SK-N-SH treated with all-trans-retinoic acid at 6 μM for 48 hours (cell line): Measurements from ENCODE around the gene RHBDD1.

Experiments used
- ARNTL ChIP-seq: fragments of 450-650 bp; formaldehyde crosslinking; IDR thresholded peaks from 2 replicates; pipeline ENCODE4 v1.5.0; 2020; ENCODE audit warnings: low read depth, mild to moderate bottlenecking, moderate library complexity, borderline replicate concordance
- BACH2 ChIP-seq: fragments of 250-450 bp; sonication (Bioruptor Pico); IDR thresholded peaks from 2 replicates; pipeline ENCODE4 v1.9.0; 2021; ENCODE audit warnings: mild to moderate bottlenecking, borderline replicate concordance
- CSDC2 ChIP-seq: fragments of 250-450 bp; sonication (Bioruptor Pico); IDR thresholded peaks from 2 replicates; pipeline ENCODE4 v1.5.0; 2020; ENCODE audit warnings: mild to moderate bottlenecking, moderate library complexity
- PPARA ChIP-seq: fragments of 250-450 bp; sonication (Bioruptor Pico); IDR thresholded peaks from 2 replicates; pipeline ENCODE4 v1.5.0; 2020; ENCODE audit warnings: mild to moderate bottlenecking, borderline replicate concordance
- RARB ChIP-seq: fragments of 250-450 bp; sonication (Bioruptor Pico); IDR thresholded peaks from 2 replicates; pipeline ENCODE4 v1.8.0; 2021; ENCODE audit warnings: mild to moderate bottlenecking, moderate library complexity
- SNAI2 ChIP-seq: fragments of 250-450 bp; sonication (Bioruptor Pico); IDR thresholded peaks from 2 replicates; pipeline ENCODE4 v1.5.0; 2020; ENCODE audit warnings: mild to moderate bottlenecking, moderate library complexity
- TOX ChIP-seq: fragments of 250-450 bp; sonication (Bioruptor Pico); IDR thresholded peaks from 2 replicates; pipeline ENCODE4 v1.8.0; 2021; ENCODE audit warnings: mild to moderate bottlenecking, moderate library complexity, borderline replicate concordance
- ZFP30 ChIP-seq: fragments of 450-650 bp; formaldehyde crosslinking; IDR thresholded peaks from 2 replicates; pipeline ENCODE4 v1.5.0; 2022; ENCODE audit warnings: mild to moderate bottlenecking, moderate library complexity
- ZNF565 ChIP-seq: fragments of 450-650 bp; formaldehyde crosslinking; conservative IDR thresholded peaks from 2 replicates; pipeline ENCODE4 v1.5.0; 2020; ENCODE audit warnings: low read depth, mild to moderate bottlenecking, moderate library complexity
- ZNF8 ChIP-seq: fragments of 450-650 bp; formaldehyde crosslinking; IDR thresholded peaks from 2 replicates; pipeline ENCODE4 v1.5.0; 2020; ENCODE audit warnings: mild to moderate bottlenecking, moderate library complexity
- TF ChIP-seq, protein P1 (sequence below): fragments of 250-450 bp; sonication (Bioruptor Pico); IDR thresholded peaks from 2 replicates; pipeline ENCODE4 v1.8.0; 2020; ENCODE audit warnings: mild to moderate bottlenecking, moderate library complexity, borderline replicate concordance
- TF ChIP-seq, protein P2 (sequence below): fragments of 250-450 bp; sonication (Bioruptor Pico); IDR thresholded peaks from 2 replicates; pipeline ENCODE4 v1.5.1; 2020; ENCODE audit warnings: low read depth, mild to moderate bottlenecking, moderate library complexity

DNA sequence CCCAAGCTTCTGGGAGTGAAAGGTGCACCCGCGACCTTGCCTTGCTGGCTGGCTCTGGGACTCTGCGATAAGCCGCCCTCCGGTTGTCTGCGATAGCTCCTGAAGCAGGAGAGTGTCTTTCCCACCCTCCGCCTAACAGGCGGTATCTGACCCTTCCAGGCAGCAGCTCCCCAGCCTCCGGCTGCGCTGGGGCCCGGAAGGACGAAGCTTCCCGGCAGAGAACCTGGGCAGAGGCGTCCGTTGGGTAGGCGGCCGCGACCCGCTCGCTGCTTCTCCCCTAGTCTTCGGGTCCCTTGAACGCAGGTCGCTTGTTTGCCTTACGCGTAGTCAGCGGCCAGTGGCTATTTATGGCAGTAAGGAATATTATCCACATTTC, 446 bp upstream of the RHBDD1 start:
- TF ChIP-seq, protein P1, sequence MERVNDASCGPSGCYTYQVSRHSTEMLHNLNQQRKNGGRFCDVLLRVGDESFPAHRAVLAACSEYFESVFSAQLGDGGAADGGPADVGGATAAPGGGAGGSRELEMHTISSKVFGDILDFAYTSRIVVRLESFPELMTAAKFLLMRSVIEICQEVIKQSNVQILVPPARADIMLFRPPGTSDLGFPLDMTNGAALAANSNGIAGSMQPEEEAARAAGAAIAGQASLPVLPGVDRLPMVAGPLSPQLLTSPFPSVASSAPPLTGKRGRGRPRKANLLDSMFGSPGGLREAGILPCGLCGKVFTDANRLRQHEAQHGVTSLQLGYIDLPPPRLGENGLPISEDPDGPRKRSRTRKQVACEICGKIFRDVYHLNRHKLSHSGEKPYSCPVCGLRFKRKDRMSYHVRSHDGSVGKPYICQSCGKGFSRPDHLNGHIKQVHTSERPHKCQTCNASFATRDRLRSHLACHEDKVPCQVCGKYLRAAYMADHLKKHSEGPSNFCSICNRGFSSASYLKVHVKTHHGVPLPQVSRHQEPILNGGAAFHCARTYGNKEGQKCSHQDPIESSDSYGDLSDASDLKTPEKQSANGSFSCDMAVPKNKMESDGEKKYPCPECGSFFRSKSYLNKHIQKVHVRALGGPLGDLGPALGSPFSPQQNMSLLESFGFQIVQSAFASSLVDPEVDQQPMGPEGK (CRISPR knock-in tag) = no peak
- TF ChIP-seq ZFP30 (CRISPR knock-in tag) = no peak
- no peak for TF ChIP-seq BACH2
- TF ChIP-seq ZNF565 = no peak
- TF ChIP-seq RARB = no peak
- no peak for TF ChIP-seq SNAI2 (CRISPR knock-in tag)
- TF ChIP-seq, protein P2, sequence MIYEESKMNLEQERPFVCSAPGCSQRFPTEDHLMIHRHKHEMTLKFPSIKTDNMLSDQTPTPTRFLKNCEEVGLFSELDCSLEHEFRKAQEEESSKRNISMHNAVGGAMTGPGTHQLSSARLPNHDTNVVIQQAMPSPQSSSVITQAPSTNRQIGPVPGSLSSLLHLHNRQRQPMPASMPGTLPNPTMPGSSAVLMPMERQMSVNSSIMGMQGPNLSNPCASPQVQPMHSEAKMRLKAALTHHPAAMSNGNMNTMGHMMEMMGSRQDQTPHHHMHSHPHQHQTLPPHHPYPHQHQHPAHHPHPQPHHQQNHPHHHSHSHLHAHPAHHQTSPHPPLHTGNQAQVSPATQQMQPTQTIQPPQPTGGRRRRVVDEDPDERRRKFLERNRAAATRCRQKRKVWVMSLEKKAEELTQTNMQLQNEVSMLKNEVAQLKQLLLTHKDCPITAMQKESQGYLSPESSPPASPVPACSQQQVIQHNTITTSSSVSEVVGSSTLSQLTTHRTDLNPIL (CRISPR knock-in tag) = no peak
- TF ChIP-seq ZNF8 (CRISPR knock-in tag) = no peak
- no peak for TF ChIP-seq PPARA (CRISPR knock-in tag)
- no peak for TF ChIP-seq ARNTL
- TF ChIP-seq CSDC2 (CRISPR knock-in tag) = peak; percentile 69; the same call in 1 of the 2 replicates
- no peak for TF ChIP-seq TOX (CRISPR knock-in tag)
